VCaP (cell line): ENCODE results near the gene BRD7.

ENCODE experiments used
- H3K27ac ChIP-seq: fragments of 450-650 bp; 2 replicates; pipeline ENCODE4 v1.5.1; 2017
- TF ChIP-seq, protein P1 (sequence below): fragments of 450-650 bp; conservative IDR thresholded peaks from 2 replicates; pipeline ENCODE4 v1.5.1; 2017; ENCODE audit warnings: mild to moderate bottlenecking, moderate library complexity

Gene BRD7

GRCh38 chr16:50402298-50402895 lies 33.6 kb upstream of the BRD7 start:
- H3K27ac ChIP-seq = no peak overlapping the region
- TF ChIP-seq, protein P1, sequence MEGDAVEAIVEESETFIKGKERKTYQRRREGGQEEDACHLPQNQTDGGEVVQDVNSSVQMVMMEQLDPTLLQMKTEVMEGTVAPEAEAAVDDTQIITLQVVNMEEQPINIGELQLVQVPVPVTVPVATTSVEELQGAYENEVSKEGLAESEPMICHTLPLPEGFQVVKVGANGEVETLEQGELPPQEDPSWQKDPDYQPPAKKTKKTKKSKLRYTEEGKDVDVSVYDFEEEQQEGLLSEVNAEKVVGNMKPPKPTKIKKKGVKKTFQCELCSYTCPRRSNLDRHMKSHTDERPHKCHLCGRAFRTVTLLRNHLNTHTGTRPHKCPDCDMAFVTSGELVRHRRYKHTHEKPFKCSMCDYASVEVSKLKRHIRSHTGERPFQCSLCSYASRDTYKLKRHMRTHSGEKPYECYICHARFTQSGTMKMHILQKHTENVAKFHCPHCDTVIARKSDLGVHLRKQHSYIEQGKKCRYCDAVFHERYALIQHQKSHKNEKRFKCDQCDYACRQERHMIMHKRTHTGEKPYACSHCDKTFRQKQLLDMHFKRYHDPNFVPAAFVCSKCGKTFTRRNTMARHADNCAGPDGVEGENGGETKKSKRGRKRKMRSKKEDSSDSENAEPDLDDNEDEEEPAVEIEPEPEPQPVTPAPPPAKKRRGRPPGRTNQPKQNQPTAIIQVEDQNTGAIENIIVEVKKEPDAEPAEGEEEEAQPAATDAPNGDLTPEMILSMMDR = no peak

DNA sequence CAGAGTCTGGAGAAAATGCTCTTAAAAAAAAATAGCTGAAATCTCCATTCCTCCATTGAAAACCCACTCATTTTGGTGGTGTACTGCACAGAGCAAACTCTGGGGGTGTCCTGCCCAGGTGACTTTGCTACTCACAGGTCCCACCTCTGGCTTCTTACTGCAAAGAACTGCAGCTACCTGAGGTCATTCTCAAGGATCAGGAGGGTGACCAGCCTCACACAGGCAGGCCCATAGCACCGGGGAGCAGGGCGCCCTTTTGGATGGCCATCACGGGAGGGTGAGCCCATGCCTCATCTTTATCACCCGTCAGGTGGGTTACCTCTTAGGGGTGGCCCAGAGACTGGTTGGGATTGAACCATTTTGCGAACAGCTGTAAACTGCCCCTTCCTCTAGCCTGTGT lies 32.6 kb upstream of the BRD7 start:
- no peak overlapping the region for H3K27ac ChIP-seq
- TF ChIP-seq, protein P1 = no peak

DNA sequence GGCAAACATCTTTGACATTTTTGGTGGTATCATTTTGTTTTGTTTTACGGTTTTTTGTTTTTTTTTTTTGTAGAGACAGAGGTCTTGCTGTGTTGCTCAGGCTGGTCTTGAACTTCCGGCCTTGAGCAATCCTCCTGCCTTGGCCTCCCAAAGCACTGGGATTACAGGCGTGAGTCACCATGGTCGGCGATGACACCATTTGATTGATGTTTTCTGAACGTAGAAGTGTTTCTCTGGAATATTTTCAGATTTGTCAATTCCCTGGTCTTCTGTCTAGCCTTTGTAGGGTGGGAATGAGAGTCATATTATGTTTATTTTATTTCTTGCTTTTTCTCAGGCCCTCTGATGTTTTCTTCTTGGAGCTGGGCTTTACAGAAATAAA lies 32.2 kb upstream of the BRD7 start:
- H3K27ac ChIP-seq = no peak overlapping the region

DNA sequence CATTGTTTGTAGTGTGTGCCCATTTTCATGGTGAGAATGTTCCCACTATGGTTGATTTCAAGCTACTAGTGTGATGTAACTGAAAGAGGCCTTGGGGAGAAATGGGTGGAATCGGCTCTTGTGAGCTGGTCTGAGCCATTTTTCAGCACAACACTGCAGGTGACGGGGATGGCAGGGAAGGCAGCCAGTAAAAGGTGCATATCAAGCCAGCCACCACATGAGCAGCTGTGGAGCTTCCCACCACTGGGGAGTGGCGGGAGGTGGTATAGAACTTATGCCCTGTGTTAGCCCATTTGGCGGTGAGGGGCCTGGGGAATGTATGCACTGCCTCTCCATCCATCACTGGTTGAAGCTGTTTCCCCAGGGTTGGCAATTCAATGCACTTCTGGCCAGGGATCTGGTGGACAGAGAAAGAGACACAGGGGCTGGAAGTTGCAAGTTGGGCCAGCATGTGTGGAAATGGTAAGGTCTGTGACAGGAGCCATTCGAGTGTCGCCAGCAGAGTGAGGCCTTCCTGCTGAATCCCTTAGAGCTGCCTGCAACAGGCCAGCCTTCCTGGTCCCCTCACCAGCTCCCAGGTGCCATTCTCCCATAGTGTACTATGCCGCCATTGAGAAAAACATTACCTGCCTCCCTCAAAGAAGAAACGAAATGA lies 31.7 kb upstream of the BRD7 start:
- no peak overlapping the region for H3K27ac ChIP-seq
- TF ChIP-seq, protein P1 = no peak

More for the DNA sequence above, 32.2 kb upstream of the BRD7 start:
- TF ChIP-seq, protein P1 = no peak

- H3K27ac ChIP-seq = no peak overlapping the region
- TF ChIP-seq, protein P1 = no peak
Measured at GRCh38 chr16:50399411-50399810, 30.6 kb upstream of the BRD7 start.

DNA sequence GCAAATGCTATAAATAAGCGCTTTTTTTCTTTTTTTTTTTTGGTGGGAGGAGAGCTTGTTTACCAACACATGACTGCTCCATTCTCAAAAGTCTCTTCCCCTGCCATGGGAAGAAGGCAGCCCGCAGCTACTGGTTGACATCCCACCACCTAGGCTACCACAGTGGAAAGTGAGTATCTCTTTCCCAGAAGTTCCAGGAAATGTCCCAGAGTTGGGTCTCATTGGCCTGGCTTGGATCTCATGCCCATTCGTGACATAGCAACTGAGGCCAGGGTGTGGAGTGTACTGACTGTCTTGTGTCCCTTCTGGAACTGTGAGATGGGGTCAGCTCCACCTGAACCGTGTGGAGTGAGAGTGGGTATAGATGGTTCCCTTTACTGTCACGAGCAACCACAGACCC lies 29.5 kb upstream of the BRD7 start:
- no peak overlapping the region for H3K27ac ChIP-seq

DNA sequence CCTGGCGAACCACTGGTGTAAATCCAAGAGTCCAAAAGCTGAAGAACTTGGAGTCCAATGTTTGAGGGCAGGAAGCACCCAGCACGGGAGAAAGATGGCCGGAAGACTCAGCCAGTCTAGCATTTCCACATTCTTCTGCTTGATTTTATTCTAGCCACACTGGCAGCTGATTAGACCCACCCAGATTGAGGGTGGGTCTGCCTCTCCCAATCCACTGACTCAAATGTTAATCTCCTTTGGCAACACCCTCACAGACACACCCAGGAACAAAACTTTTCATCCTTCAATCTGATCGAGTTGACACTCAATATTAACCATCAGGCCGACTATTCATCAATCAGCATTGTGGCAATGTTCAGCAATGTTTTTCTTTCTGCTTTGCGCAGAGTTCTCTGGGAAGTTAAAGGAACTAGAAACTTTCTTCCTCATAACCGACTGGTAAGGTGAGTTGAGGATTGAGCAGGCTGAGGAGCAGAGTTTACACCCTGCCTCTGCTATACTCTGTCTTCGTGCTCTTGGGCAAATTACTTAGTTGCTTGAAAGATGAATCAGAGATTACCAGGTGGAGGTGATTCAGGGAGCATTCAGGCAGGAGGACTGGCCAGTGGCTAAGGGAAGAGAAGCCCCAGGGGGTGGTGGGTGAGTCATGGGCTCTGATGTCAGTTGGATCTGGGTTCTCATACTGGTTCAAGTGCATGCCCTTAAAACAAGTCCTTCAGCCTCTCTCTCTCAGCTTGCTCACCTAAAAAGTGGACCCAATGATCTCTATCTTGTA lies 28.2 kb upstream of the BRD7 start:
- no peak overlapping the region for H3K27ac ChIP-seq
- TF ChIP-seq, protein P1 = no peak

More for the DNA sequence above, 29.5 kb upstream of the BRD7 start:
- TF ChIP-seq, protein P1 = no peak
